Measurements from ENCODE around the gene EPS8.

DNA sequence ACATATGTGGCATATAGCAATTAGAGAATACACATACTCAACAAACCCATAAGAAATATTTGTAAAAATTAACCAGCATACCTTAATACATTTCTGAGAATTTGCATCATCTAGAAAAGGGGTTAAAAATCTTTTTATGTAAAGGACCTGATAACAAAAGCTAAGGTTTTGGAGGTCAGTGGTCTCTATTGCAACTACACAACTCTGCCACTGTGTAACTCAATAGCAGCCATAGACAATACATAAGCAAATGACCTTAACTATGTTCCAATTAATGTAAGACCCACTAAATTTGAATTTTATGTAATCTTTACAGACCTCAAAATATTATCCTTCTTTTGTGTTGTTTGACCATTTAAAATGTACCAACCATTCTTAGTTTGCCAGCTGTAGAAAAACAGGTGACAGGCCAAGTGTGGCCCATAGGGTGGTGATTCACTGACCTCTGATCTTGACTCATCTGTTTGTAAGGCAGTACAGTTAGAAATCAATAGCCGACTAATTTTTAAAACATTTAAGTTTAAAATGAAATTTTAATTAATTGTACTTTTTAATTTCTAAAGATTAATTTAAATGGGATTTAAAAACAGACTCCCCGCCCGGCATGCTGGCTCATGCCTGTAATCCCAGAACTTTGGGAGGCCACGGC, 7.4 kb upstream of the EPS8 start:
- no peak for TF ChIP-seq POLR2A (IDR thresholded peaks at IDR 0.05)
- TF ChIP-seq POLR2AphosphoS5 (IDR thresholded peaks at IDR 0.05), result no peak

Measured in gastroesophageal sphincter (tissue), 2 donors.